Kidney glomerular epithelial cell (primary cell): Measurements from ENCODE around the gene GAREM1.
"Not testable (repeated sequence)": the region's sequence is repeated elsewhere in the genome, so short reads cannot be mapped to it uniquely, and the experiment has no call there.

Experiments used
- DNase-seq: peaks from one replicate; lab custom pipeline; 2025; lab: John Stamatoyannopoulos, UW

The GAREM1 gene

DNA sequence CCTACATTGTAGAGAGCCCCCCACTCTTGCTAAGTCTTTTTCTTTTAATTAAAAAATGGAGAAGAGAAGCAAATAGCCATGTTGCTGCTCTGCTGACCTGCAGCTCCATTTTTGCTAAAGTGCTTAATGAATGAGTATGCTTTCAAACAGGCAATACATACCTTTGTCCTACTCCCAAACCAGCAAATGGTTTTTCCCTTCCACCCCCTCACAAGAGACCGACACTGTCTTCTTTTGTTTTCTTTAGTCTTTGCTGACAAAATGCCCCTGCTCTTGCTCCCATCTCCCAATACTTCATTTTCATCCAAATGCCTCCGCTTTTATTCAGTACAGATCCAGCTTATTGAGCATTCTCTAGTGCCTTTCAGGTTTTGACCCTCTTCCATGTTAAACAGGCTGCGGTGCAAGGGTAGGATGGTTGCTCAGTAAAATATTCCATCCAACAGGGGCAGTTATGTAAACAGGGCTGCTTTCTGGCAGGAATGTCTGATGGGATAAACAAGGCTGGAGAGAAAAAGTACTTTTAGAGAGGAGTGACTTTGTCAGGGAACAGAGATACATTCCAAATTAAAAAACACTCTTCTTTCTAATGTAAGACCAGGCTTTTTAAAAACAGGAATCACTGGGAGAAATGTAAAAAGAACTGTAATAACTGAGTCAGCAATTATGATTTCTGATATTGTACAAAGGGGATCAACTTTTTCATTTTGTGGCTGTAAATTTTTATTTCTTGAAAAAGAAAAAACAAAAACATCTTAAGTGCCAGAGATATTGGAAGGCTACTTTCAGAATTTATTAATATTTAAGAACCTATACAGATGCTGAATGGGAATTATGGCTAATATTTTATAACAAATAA is 144.0 kb downstream of the GAREM1 start:
- DNase-seq = no peak

- DNase-seq = no peak
Measured at GRCh38 chr18:32324181-32324580, 146.5 kb downstream of the GAREM1 start.

- no peak for DNase-seq
Measured at GRCh38 chr18:32321826-32322225, 148.9 kb downstream of the GAREM1 start.

- DNase-seq = no peak
Measured at GRCh38 chr18:32319084-32319483, 151.6 kb downstream of the GAREM1 start.

- DNase-seq = no peak
Measured at GRCh38 chr18:32318581-32318980, 152.1 kb downstream of the GAREM1 start.

GRCh38 chr18:32317651-32318050 is 153.0 kb downstream of the GAREM1 start:
- no peak for DNase-seq

DNA sequence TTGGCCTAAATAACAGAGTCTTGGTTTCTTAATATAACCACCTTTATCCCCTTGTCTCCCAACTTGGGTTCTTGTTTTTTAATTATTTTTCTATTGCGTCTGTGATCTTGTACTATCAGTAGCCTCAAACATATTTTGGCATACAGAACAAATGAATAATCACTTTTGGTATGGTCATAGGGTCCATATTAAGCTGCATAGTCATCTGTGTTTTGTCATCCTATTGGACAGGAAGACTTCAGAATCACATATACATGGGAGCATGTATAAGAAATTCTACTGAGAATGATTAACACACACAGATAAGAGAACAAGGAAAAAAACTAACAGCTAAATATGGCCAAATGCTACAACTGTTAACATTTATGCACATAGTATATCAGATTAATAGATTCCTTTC is 154.8 kb downstream of the GAREM1 start:
- no peak for DNase-seq

GRCh38 chr18:32310774-32311173 is 159.9 kb downstream of the GAREM1 start:
- no peak for DNase-seq

GRCh38 chr18:32310101-32310500 is 160.6 kb downstream of the GAREM1 start:
- no peak for DNase-seq

GRCh38 chr18:32308493-32309120 is 162.1 kb downstream of the GAREM1 start:
- DNase-seq = peak; percentile 80

GRCh38 chr18:32303400-32303799 is 167.3 kb downstream of the GAREM1 start:
- DNase-seq = no peak

DNA sequence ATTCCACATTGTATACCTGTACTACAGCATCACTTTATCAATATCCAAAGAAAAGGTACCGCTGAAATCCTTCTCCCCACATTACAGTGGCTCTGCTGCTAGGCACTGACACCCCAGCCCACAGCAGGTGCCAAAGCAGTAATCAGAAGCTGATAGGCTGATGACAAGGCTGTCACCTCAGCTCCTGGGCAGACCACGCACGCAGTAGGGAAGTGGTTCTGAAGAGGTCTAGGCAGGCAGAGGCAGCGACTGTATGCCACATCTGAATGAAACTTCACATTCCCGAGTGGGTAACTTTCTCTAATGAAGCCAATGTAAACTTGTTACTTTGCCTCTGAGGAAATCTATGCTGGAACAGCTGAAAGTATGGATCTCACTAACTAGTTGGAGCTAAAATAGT is 167.9 kb downstream of the GAREM1 start:
- no peak for DNase-seq

DNA sequence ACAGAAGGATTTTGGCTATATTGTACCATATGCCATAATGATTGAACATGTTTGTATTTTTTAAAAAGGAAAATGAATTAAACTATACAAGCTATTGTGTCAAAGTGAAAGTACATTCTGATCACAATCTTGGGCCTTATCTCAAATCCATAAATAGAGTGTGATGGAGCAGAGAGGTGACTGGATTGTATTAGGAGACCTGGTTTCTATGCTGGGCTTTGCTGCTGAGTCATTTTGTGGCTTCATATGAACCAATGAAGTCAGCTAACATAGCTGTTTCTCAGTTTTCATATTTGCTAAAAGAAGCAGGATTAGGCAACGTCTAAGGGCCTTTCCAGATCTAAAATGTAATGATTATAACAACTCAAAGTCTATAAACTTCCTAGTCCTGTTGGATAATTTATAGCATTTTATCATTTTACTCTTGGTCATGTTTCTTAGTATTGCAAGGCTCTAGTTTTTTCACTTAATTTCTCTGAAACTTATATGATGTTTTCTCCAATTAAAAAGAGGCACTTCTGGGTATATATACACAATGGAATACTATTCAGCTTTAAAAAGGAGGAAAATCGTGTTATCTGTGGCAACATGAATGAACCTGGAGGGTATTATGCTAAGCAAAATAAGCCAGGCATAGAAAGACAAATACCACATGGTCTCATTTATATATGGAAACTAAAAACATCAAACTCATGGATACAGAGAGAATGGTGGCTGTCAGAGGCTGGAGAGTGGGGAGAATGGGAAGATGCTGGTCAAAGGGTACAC is 168.5 kb downstream of the GAREM1 start:
- DNase-seq = peak; percentile 89

DNA sequence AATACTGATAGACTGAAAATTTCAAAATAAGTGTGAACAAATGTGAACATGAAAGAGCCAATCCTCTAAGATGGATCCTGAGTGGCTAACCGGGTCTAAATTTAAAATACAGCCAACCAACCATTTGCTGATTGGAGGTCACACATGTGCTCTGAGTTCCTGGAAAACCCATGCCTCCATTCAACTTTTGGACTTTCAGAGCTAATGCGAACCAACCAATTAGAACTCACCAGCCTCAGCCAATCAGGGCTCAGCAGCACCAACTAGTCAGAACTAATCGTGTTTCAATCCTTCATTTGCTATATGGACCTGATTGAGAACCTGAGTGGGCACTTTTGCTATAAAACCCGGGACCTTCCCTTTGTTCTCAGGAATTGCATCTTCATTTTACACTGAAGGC is 169.3 kb downstream of the GAREM1 start:
- DNase-seq = no peak

DNA sequence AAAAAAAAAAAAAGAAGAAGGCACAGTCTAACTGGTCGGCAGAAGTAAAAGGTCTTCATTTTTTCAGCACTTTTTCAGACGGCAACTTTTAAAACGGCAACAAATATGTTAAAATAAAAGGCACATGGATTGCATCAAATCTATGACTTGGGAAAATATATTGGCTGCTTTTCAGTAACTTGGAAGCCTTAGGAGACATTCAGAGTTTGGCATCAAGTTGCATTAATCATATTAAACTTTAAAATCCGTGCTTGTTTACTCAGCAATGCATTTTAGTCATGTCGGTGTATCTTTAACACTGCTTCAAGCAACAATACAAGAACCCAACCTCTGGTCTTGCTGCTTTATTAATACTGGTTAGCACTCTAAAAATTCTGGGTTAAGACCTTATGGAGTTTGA is 169.8 kb downstream of the GAREM1 start:
- DNase-seq = no peak

- no peak for DNase-seq
Measured at GRCh38 chr18:32299484-32299883, 171.2 kb downstream of the GAREM1 start.

DNA sequence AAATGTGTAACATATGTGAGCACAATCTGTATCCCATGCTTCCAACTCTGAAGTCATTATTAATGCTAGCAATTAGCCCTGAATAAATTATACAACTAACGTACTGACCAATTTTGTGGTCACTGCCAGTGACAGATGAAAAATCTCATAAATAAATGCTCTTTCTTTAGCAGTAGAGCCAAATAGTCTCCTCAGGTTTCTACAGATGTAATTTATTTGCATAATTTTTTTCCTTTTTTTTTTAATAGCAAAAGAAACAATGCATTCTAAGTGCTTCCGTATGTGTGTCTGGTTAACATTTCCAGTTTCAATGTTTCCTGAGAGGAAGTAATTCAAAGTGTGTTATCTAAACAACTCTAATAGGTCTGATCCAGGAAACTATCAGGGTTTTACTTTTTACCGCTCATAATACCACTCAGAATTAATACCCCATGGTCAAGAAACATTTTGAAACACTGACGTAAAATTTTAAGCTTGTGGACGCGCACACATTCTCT is 172.5 kb downstream of the GAREM1 start:
- no peak for DNase-seq

- no peak for DNase-seq
Measured at GRCh38 chr18:32297579-32298170, 173.0 kb downstream of the GAREM1 start.

DNA sequence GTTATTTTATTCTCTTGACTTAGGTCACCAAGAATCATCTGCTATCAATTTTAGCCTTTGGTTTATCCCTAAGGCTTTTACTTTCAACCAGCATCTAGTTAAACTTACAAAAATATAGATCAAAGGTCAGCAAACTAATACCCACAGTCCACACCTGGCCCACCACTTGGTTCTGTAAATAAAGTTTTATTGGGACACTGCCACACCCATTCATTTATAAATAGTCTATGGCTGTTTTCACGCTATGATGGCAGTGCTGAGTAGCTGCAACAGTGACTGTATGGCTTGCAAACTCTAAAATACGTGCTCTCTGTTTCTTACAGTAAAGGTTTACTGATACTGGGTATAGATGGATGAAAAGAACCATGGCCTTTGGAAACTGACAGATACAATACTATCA is 173.8 kb downstream of the GAREM1 start:
- no peak for DNase-seq

DNA sequence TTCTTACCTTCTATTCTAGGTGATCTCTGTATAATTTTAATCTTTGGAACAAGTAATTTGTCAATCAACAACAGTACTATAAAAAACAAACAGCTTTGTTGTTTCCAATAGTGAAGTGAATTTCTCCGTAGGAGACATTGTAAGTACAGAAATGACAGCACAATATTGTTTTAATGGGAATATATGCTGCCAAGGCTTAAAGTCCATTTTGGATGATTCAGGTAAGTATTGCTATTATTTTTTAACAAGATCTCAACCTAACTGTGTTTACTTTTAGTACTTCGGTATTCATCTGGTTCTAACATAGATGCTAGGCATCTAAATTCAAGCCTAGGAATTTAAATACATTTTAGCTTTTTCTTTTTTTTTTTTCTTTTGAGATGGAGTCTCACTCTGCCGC is 175.1 kb downstream of the GAREM1 start:
- no peak for DNase-seq

DNA sequence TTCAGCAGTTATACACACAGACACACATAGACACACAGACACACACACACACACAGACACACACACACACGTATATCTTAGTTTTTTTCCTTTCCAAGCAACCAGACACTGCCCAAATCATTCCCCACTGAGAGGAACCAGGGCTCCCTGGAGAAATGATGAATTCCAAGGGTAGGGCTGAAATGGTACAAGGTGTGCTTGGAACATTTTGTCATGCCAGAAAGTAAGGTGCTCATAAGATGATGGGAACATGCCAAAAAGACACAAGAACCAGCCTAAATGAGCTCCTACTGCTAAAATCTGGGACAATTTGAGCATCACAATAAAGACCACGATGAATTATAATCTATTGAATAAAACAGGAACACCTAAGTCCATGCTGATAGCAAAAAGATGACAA is 177.6 kb downstream of the GAREM1 start:
- no peak for DNase-seq

- DNase-seq = not testable (repeated sequence)
Measured at GRCh38 chr18:32291623-32292022, 179.1 kb downstream of the GAREM1 start.
